Inferior parietal cortex (tissue), 1 donor: Measurements from ENCODE around the gene ELAVL1.
A peak's percentile ranks its signal among the peaks of the same experiment; 100 is the strongest.
"Not testable (repeated sequence)": the region's sequence is repeated elsewhere in the genome, so short reads cannot be mapped to it uniquely, and the experiment has no call there.

Experiments
- DNase-seq: peaks from one replicate; pipeline ENCODE4 v3.0.0-alpha.2; 2016; ENCODE audit errors: extremely low spot score

Gene ELAVL1

GRCh38 chr19:8005534-8006256 lies at the start of gene ELAVL1:
Gene ELAVL1, minus strand, starts transcription at chr19:8005641. Its CDS starts 13,826 bp downstream, at chr19:7991815.
- DNase-seq, result peak; percentile 80

DNA sequence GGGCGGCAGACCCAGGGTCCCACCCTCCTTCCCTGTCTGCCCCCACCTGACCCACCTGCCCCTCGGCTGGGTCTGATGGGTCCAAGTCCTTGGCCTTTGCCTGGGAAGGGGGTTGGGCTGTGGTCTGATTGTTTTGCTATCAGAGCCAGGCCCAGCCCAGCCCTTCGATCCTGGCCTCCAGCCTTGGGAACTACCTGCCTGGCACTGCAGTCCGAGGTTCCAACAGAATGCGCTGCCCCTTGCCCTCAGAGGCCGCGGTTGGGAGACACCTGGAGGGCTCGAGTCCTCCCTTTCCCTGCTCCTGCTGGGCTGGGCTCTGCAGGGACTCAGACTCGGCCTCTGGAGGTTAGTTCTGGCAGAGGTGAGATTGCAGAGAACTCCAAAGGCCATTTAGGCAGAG lies 48.7 kb upstream of the ELAVL1 start:
- no peak for DNase-seq

DNA sequence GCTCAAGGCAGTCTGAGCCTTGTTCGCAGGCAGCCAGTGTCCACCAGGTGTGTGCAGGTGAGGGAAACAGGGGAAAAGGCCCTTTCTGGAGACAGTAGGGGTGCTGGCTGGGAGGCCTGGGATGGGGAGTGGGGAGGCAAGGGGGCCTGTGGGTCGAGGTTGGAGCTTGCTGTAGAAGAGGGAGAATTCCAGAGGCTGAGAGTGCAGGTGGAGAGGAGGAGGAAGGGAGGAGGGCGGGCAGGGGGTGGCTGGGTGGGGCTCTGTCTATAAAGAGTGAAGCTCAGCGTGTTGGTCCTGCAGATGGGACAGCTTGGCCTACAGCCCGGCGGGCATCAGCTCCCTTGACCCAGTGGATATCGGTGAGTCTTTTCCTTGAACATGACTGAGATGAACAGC lies 47.0 kb upstream of the ELAVL1 start, which contains the start of gene CCL25:
Gene CCL25, plus strand, starts transcription at position 297 of the 396 bp plus-strand sequence. CDS start 290 bp downstream, outside the sequence.
- DNase-seq, result no peak

- peak; percentile 66 for DNase-seq
Measured at GRCh38 chr19:8050274-8051096, 45.0 kb upstream of the ELAVL1 start.

DNA sequence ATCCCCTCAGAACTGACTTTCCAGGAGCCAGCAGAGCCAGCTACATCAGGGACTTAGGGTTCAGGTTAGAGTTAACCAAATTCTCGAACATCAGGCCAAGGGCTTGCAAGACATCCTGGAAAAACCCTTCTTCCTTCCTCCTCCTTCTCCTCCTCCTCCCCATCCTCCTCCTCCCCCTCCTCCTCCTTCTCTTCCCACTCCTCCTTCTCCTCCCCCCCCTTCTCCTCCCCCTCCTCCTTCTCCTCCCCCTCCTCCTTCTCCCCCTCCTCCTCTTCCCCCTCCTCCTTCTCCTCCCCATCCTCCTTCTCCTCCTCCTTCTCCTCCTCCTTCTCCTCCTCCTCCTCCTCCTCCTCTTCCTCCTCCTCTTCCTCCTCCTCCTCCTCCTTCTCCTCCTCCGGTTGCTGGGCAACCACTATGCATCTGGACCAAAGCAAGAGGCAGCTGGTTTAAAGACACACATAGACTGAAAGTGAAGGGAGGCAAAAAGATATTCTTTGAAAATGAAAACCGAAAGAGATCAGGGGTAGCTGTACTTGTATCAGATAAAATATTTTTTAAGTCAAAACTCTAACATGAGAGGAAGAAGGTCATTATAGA lies 41.2 kb upstream of the ELAVL1 start:
- DNase-seq, result no peak

DNA sequence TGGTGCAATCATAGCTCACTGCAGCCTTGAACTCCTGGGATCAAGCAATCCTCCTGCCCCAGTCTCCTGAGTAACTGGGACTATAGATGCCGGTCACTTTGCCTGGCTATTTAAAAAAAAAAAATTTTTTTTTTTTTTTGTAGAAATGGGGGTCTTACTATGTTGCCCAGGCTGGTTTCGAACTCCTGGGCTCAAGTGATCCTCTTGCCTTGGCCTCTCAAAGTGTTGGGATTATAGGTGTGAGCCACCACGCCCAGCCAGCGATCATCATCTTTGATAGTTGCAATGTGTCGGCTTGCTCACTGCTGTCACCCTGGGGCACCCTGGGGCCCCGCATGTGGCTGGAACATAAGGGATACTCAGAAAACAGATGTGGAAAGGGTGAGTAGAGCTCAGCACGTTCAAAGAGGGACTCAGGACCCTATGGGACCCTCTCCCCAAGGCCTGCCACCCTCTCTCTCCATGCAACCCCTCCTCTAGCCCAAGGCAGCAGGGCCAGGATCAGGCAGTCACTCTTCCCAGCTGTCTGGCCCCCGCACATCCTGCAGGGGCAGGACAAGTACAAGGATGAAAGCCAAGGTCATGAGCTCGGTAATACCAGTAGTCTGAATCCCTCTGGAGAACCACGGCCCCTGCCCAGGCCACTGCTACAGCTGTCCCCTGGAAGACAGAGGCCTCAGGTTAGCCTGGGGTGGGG lies 40.6 kb upstream of the ELAVL1 start:
- no peak for DNase-seq

- no peak for DNase-seq
Measured at GRCh38 chr19:8044018-8044417, 38.6 kb upstream of the ELAVL1 start.

DNA sequence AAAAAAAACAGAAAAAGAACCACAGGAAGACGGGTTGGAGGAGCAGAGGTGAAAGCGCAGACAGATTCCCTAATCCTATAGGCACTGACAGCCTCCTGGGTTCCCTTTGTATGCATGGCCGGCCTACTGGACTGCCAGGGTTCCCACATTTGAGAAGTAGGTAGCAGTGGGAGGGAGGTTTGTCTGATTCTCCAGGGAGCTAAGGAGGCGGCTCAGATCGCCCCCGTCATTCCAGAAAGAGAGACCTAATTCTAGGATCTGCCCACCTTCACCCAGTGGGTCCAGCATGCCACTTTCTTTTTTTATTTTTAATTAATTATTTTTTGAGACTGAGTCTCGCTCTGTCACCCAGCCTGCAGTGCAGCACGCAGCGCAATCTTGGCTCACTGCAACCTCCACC lies 37.5 kb upstream of the ELAVL1 start:
- DNase-seq, result no peak

DNA sequence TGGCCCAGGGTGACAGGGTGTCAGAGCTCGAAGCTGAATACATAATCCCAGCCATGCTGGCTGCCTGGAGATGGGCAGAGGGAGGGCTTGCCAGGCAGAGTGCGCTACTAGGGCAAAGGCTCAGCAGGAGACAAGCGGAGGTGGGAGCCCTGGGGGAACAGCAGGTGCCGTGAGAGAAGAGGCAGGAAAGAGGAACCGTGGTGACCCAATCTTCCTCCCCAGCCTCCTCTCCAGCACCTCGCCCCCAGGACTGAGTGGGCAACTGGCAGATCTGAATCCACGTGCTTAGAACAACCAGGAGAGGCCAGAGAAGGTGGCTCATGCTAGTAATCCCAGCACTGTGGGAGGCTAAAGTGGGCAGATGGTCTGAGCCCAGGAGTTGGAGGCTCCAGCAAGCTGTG lies 36.1 kb upstream of the ELAVL1 start:
- DNase-seq, result no peak

DNA sequence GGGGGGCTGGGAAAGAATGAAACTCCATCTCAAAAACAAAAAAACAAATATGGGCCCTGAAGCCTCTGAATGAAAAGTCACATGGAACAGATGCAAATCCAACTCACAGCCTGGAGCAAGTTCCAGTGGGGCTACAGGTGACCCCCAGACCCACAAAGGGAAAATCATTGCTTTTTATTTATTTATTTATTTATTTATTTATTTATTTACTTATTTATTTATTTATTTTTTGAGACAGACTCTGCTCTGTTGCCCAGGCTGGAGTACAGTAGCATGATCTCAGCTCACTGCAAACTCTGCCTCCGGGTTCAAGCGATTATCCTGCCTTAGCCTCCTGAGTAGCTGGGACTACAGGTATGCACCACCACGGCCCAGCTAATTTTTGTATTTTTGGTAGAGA lies 33.8 kb upstream of the ELAVL1 start:
- DNase-seq, result no peak

- no peak for DNase-seq
Measured at GRCh38 chr19:8038815-8039214, 33.4 kb upstream of the ELAVL1 start.

DNA sequence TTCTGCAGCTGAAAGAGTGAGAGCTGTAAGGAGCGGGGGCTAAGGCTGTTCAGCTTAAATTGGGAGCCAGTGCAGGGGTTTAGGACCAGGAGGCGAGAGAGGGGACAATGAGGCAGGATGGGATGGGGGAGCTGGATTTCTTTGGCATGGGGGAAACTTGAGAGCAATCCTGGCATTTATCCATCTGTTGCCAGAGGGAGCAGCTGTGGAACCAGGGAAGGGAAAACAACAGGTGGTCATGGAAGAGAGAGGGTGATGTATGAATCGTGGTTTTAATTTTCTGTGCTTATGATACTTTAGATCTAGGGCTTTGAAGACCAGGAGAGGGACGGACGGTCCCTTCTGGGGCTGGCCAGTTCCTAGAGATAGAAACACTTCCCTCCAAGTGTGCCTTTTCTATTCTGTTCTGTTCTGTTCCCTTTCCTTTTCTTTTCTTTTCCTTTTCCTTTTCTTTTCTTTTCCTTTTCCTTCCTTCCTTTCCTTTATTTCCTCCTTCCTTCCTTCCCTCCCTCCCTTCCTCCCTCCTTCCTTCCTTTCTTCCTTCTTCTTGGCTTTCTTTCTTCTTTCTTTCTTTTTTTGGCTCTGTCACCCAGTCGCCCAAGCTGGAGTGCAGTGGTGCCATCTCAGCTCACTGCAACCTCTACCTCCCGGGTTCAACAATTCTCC lies 31.1 kb upstream of the ELAVL1 start:
- DNase-seq, result no peak

DNA sequence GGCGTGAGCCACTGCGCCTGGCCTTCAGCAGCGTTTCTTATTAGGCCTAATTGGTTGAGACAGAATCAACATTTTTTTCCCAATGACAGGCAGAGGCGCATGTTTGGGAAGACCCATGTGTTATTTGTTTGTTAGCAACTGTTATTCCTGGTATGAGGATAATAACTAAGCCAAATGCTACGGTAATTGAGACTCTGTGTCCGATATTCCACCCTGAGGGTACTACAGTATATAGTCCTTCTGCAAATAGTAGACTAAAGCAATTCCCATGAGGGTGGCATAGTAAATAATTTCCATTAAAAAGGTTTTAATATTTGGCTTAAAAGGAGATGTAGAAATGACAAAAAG lies 28.7 kb upstream of the ELAVL1 start:
- no peak for DNase-seq

DNA sequence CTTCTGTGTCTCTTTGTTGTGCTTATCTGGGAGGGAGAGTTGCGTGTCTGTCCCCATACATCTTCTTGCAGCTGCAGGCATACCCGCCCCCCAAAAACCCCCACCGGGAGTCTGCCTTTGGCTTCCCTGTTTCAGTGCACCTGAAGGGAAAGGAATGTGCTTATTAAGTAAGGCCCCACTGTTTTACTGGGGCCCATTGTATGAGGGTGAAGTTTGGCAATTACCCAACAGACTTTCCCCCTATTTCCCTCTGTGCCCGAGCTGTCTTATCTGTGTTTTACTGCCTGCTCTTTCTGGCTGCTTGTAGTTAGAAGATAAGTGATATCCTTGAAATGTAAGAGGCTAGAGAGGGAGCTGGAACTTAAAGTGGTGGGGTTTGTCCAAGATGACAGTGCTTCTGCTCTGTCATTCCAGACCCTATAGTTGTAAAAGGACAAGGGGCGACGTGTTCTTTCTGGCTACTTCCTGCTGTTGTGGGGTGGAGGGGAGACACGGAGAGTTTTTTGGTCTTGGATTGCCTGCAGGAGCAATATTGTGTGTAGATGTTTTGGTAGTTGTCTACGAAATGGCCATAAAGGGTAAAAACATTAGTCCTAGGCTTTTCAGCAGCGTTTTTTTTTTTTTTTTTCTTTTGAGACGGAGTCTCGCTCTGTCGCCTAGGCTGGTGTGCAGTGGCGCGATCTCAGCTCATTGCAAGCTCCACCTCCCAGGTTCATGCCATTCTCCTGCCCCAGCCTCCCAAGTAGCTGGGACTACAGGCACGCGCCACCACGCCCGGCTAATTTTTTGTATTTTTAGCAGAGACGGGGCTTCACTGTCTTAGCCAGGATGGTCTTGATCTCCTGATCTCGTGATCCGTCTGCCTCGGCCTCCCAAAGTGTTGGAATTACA lies 28.1 kb upstream of the ELAVL1 start:
- not testable (repeated sequence) for DNase-seq

DNA sequence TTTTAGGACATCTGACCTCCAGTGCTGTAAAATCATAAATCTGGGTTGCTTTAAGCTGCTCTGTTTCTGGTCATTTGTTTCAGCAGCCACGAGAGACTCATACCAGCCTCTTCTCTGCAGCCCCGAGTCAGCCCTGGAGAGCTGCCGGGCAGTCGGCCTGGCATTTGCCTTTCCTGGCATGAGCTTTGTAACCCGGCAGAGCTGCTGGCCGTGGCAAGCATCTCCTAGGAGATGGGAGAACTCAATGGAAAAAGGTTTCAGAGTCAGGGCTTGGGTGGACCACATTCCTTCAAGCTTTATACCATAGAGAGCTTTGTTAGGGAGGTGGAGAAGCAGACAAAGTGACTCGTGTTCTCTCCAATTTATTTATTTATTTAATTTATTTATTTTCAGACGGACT lies 25.5 kb upstream of the ELAVL1 start:
- DNase-seq, result no peak

DNA sequence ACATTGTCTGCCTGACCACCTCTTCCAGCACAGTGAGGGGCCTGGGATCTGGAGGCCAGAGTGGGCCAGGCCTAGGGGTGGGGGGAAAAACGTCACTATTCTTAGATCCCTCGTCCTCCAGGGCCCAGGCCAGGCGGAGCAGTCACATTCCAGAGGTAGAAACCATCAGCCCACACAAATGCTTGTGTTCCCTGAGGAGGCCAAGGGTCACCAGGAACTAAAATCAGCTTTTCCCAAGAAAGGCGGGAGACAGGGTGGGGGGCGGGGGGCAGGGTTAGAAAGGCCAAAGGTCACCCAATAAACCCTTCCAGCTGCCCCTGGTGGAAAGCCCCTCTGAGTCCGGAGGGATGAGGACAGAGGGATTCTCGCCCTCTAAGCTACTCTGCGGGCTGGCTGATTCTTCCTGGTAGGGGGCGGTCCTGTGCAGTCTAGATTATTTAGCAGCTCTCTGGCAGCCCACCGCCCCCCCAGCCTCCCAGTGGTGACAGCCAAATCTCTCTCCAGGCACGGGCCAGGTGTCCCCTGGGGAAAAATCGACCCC lies 23.6 kb upstream of the ELAVL1 start:
- no peak for DNase-seq

DNA sequence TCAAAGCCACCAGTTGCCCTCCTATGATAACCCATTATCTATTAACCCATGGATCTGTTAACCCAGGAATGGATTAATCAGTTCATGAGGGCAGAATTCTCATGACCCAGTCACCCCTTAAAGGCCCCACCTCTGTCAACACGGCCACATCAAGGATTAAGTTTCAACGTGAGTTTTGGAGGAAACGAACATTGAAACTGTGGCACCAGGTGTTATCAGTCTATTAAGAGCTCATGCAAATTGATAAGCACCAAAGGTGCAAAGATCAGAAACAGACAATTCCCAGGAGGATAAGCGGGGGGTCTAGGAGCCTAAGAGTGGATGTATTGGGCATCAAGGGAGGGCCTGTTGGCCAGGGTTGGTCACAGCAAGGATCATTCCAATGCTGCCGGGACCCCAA lies 19.9 kb upstream of the ELAVL1 start:
- no peak for DNase-seq

GRCh38 chr19:8024256-8024655 lies 18.8 kb upstream of the ELAVL1 start:
- DNase-seq, result not testable (repeated sequence)

DNA sequence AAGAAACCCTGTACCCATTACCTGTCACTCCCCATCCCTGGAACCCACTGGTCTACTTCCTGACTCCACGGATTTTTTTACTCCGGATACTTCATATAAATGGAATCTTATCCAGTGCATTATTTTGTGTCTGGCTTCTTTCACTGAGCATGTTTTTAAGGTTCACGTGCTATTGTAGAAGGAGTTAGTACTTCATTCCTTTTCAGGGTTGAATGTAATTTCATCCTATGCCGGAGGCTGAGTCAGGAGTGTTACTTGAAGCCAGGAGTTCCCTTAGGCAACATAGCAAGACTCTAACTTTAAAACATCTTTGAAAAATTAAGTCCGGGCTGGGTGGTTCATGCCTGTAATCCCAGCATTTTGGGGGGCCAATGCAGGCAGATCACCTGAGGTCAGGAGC lies 17.9 kb upstream of the ELAVL1 start:
- DNase-seq, result no peak

- no peak for DNase-seq
Measured at GRCh38 chr19:8022275-8022674, 16.8 kb upstream of the ELAVL1 start.
